NCI-H2196 treated with DMSO at 0.1 percent for 48 hours (cell line): Measurements from ENCODE around the gene ENDOG.

ENCODE experiments used
- DNase-seq: peaks from one replicate; lab custom pipeline; 2025; ENCODE audit not compliant: unreplicated experiment; lab: John Stamatoyannopoulos, UW

ENDOG gene

DNA sequence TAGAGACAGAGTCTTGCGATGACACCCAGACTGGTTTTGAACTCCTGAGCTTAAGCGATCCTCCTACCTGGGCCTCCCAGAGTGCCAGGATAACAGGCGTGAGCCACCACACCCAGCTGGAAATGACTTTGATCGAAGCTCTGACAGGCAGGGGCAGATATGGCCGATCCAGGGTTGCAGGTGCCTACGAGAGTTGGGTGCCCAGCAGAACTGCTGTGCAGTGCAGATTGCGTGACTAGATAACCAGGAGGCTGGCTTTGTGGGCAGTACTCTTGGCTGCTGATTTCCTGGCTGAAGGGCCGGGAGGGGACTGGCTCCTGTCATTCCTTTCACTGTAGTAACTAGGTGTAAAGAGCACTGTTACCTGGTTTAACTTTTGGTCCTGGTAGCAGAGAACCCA, 19.4 kb upstream of the ENDOG start:
- DNase-seq: no peak

DNA sequence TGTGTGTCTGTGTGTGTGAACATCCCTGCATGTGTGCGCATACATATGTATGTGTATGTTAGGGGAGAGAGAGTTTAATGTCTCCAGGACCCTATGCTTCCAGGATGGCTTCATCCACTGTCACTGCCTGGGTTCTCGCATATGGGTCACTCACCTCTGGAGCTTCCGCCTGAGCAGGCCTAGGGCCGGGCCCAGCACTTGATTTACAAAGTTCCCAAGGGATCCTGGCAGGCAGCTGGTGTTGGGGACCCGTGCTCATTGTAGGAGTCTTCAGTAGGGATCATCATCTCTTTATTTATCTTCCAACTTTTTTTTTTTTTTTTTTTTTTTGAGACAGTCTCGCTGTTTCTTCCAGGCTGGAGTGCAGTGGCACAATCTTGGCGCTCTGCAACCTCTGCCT, 18.2 kb upstream of the ENDOG start:
- no peak for DNase-seq

- no peak for DNase-seq
Measured at GRCh38 chr9:128802482-128802881, 15.8 kb upstream of the ENDOG start.

- DNase-seq: no peak
Measured at GRCh38 chr9:128805661-128806060, 12.6 kb upstream of the ENDOG start.

- no peak for DNase-seq
Measured at GRCh38 chr9:128807827-128808226, 10.5 kb upstream of the ENDOG start.

- no peak for DNase-seq
Measured at GRCh38 chr9:128808543-128808942, 9.8 kb upstream of the ENDOG start.

- no peak for DNase-seq
Measured at GRCh38 chr9:128809036-128809599, 9.2 kb upstream of the ENDOG start.

DNA sequence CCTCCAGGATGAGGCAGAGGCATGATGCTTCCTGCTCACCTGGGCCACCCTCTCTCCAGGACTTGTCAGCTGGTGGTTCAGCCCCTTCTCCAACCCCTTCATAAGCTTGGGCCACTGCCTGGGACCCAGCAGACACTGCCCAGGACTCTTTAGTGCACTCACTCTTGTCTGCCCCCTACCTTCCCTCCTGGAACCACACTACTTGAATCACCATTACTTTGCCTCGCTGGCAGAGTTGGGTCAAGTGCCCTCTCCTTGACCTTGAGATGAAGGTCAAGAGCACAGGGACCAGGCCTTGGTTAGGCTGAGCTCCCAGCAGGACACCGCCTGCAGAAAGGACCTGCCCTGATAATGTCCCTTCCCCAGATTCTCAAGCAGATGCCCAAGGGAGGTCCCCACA, 8.5 kb upstream of the ENDOG start:
- DNase-seq: no peak

DNA sequence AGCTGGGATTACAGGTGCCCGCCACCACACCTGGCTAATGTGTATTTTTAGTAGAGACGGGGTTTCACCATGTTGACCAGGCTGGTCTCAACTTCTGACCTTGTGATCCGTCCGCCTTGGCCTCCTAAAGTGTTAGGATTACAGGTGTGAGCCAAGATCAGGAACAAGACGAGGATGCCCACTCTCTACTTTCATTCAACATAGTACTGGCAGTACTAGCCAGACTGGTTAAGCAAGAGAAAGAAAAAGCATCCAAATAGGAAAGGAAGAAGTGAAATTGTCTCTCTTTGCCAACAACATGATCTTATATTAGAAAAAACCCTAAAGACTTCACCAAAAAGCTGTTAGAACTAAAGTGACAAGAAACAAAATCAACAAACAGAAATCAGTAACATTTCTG, 7.4 kb upstream of the ENDOG start:
- DNase-seq: no peak

- peak; percentile 37 for DNase-seq
Measured at GRCh38 chr9:128818839-128819715, 777 bp downstream of the ENDOG start.

- peak; percentile 39 for DNase-seq
Measured at GRCh38 chr9:128819716-128820664, 1.7 kb downstream of the ENDOG start.

- DNase-seq: no peak
Measured at GRCh38 chr9:128820665-128821583, 2.6 kb downstream of the ENDOG start.

DNA sequence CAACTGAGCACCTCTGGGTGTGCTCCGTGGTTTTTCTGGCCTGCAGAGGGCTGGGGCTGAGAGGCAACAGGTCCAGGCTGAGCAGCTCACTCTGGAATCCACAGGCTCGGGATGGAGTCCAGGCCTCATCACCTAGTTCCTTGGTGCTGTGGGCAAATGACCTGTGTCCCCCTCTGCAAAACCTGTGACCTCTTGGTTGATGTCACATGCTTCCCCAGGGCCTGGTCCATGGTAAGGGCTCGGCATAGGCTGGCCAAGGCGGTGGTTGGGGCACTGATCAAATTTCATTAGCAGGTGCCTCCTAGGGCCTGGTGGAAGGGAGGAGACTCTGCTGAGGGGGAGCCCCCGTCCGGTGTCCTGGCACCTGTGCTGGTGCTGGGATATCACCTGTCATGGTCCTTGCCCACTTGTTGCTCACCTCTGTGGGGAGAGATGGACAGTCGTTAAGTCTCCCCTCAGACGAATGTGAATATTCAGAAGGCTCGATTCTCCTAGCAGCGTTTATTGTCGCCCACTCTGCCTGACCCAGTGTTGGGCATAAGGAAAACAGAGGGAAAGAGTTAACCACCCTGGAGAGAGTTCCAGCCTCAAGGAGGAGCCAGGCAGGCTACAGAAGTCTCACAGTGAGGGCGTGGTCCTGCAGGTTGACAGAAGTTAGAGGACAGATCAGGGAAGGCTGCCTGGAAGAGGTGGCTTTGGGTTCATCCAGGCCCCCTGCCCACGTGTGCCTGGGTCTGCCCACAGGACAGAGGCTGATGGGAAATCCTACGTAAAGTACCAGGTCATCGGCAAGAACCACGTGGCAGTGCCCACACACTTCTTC, 3.5 kb downstream of the ENDOG start:
- DNase-seq: no peak

GRCh38 chr9:128822407-128823042, 4.2 kb downstream of the ENDOG start:
- no peak for DNase-seq

- no peak for DNase-seq
Measured at GRCh38 chr9:128823362-128823902, 5.1 kb downstream of the ENDOG start.

GRCh38 chr9:128823903-128824406, 5.7 kb downstream of the ENDOG start:
- DNase-seq: no peak

- DNase-seq: no peak
Measured at GRCh38 chr9:128824911-128825310, 6.6 kb downstream of the ENDOG start.

DNA sequence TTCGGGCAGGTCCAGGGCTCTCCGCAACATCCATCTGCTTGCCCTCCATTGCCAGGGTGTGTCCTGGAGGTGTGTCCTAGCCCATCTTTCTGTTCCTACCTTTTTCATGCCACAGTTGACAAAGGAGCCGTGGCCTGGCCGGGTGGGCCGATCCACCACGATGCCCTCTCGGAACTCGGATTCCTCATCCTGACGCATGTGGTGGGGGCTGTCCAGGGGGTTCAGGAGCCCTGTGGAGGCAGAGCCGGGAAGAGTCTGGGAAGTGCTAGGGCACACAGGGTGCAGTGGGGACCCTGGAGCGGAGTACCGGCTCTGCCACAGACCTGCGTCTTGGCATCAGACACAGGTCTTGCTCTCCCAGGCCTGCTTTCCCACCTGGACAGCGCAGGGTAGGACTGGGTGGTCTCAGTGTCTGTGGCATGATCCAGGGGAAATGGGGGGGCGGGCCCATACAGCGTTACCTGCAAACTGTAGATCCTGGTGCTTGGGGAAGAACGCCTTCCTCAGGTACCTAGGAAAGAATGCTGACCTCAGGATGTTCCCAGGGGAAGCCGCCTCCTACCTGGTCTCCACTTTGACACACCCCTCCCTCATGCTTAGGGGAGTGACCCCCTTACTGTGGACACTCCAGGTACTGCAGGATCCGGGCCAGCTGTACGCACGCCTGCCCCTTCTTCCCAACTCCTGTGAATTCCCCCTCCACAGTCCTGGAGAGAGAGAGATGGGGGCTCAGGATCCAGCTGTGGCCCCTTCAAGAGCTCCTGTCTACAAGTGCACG, 7.8 kb downstream of the ENDOG start:
- DNase-seq: no peak
